Measurements from ENCODE around the gene CIB1.

The CIB1 gene

DNA sequence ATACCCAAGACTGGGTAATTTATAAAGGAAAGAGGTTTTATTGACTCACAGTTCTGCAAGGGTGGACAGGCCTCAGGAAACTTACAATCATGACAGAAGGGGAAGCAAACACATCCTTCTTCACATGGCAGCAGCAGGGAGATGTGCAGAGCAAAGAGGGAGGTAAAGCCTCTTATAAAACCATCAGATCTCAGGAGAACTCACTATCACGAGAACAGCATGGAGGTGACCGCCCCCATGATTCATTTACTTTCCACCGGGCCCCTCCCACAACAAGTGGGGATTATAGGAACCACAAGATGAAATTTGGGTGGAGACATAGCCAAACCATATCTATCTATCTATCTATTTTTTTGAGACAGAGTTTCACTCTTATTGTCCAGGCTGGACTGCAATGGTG lies 5.6 kb upstream of the CIB1 start:
- DNase-seq = no peak

- DNase-seq = no peak
Measured at GRCh38 chr15:90234096-90234988, 601 bp upstream of the CIB1 start, which contains the start of gene GDPGP1. GDPGP1 (plus strand) TSS chr15:90234209; CDS start chr15:90240909, 6,700 bp downstream.

DNA sequence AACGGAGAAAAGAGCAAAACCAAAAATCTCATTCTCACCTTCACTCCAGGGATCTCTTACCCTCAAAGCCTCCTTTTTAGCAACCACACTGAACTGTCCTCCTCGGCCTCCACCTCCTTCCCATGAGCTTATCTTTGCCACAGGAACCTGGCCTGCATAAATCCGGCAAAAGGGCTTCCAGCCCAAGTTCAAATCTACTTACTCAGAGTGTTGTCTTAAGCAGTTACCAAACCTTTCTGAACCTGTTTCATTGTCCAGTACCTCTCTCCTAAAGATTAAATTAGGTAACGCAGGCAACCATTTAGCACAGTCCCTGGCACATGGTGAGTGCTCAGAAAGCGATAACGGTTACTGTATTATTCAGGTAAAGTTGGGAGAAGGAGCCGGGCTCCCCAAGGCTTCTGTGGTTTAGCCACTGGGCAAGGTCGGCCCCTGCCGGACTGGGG lies 777 bp downstream of the CIB1 start:
- DNase-seq = no peak

GRCh38 chr15:90232196-90232595 lies 1.5 kb downstream of the CIB1 start:
- DNase-seq = no peak

GRCh38 chr15:90231028-90232017 lies 2.4 kb downstream of the CIB1 start:
- DNase-seq = no peak

DNA sequence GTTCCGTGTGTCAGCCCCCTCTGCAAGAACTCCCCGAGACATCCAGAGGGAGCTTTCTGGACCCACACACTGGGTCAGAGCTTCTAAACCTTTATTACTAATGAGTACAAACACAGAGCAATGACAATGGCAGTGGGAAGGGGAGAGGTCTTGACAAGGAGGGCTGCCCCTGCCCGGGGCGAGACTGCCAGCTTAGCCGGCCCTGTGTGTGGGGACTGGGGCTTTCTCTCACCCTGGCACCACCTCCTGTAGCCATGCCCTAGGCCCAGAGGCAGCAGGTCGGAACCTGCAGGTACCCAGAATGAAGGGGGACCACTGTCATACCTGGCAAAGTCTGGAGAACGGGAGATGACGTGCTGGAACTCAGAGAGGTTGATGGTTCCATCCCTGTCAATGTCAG lies 3.1 kb downstream of the CIB1 start:
- no peak for DNase-seq

DNA sequence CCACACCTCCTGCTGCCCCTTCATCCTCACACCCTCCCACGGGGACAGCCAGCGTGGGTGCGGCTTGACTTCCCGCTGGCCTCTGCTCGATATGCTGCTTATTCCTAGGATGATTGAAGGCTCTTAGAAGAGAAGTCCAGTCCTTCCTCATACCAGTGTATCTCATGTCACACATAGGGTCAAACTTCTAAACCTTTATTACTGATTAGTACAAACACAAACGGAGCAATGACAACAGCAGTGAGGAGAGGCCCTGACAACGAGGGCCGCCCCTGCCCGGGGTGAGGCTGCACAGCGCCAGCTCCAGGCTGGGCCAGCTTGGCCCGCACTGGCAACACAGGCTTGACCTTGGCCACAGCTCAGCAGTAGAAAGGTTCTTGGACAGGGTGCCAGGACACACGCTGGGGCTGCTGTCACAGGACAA lies 3.7 kb downstream of the CIB1 start:
- DNase-seq = no peak

DNA sequence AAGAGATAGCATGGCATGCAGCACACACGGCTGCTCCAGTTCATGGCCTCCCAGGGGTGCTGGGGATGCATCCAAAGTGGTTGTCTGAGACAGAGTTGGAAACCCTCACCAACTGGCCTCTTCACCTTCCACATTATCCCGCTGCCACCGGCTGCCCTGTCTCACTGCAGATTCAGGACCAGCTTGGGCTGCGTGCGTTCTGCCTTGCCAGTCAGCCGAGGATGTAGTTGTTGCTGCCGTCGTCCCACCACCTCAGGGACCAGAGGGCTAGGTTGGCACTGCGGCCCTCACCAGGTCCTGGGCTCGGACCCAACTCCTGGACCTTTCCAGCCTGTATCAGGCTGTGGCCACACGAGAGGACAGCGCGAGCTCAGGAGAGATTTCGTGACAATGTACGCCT lies 4.8 kb downstream of the CIB1 start:
- no peak for DNase-seq

- no peak for DNase-seq
Measured at GRCh38 chr15:90227816-90228772, 5.6 kb downstream of the CIB1 start.

GRCh38 chr15:90227336-90227735 lies 6.4 kb downstream of the CIB1 start:
- DNase-seq = no peak

DNA sequence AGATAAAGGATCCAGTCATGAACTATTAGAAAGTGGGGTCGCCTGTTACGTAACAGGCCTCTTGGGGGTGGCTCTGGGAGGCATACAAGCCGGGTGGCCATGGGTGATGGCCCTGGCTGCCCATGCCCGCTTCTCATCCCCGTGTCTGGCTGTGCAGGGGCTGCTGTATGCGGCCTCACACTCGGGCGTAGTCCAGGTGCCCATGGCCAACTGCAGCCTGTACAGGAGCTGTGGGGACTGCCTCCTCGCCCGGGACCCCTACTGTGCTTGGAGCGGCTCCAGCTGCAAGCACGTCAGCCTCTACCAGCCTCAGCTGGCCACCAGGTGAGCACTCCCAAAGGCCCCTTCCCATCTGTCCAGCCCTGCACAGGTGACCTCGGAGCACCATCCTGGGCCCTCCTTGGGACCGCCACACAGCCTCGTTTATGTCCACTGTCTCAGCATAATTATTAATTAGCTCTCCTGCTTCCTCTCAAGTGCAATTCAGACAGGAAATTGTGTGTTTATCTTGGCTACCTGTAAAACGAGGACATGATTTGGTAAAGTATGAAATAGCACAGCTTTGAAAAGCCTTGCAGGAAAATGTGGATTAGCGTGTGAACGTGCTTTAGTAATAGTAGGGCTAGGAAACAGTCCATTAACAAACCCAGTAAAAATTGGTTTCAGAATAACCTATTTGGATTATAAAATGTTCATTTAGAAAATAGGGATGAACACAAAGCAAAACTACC lies 8.1 kb downstream of the CIB1 start:
- DNase-seq = no peak

DNA sequence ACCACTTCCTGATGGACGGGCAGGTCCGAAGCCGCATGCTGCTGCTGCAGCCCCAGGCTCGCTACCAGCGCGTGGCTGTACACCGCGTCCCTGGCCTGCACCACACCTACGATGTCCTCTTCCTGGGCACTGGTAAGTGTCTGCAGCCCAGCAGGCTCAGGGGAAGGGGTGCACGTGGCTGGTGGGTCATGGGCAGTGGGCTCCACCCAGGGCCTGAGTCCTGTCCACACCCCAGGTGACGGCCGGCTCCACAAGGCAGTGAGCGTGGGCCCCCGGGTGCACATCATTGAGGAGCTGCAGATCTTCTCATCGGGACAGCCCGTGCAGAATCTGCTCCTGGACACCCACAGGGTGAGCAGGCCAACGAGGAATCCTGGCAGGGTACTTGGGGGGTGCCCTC lies 8.7 kb downstream of the CIB1 start:
- DNase-seq = no peak

GRCh38 chr15:90223441-90224165 lies 10.1 kb downstream of the CIB1 start:
- DNase-seq = no peak

DNA sequence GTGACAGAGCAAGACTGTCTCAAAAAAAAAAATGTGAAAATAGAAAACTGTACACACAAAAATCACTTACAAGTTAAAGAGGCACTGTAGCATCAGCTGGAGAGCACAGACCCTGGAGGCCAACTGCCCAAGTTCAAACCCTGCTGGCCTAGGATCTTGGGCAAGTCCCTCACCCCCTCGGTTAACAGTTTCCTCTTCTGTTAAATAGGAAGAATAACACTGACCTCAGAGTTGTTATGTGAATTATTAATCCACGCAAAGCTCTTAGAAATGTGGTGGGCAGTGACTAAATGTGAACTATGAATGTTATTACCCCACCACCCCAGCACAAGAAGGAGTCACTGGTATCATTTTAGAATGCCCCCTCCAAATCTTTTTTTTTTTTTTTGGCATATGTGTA lies 11.2 kb downstream of the CIB1 start:
- DNase-seq = no peak

GRCh38 chr15:90221246-90221900 lies 12.4 kb downstream of the CIB1 start:
- DNase-seq = peak; percentile 80

GRCh38 chr15:90219421-90220141 lies 14.2 kb downstream of the CIB1 start:
- peak; percentile 33 for DNase-seq

GRCh38 chr15:90217671-90218394 lies 15.9 kb downstream of the CIB1 start:
- DNase-seq = no peak

DNA sequence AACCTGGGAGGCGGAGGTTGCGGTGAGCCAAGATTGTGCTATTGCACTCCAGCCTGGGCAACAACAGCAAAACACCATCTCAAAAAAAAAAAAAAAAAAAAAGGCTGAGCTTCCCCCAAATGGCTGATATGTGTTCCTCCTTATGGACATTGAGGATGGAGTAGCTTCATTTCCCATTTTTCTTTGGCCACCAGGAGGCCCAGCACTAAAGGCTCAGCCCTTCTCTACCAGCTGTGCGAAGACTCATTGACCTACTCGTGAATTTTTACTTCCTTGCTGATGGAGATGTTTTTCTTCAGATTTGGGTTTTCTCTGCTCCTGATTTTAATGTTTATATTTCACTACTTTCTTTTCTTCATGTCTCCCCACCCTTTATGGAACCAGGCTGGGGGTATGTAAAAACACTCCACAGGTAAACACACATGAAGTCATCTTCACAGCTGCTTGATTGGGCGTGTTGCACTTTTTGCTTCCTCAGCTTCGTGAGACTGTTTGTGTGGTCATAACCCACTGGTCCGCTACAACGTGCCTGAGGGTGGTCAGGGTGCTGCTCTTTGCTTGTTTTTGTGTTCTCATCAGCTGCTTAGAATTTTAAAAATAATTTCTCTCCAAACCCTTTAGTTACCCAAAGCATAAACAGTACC lies 19.1 kb downstream of the CIB1 start:
- DNase-seq = no peak
